Psoas muscle (tissue), 8 donors: ENCODE results near the gene SPINT2. TPM values are rescaled to one million over a fixed set of nuclear protein-coding genes. Genes with fewer than 3 reads are reported as not detected.

Experiments used
- ATAC-seq, 4 donors: fragments of 200-7000 bp; cut with Tn5 transposase; one replicate each; pipeline ENCODE4 v1.9.1; 2020; ENCODE audit warnings: moderate library complexity in 3 of 4, mild to moderate bottlenecking in 2 of 4
- DNase-seq, 2 donors: peaks; one replicate each; pipeline ENCODE4 v3.0.0-alpha.2; 2020
- H3K27ac ChIP-seq: fragments of 200-600 bp; one replicate; pipeline ENCODE4 v1.8.0; 2022
- H3K27me3 ChIP-seq, 3 donors: fragments of 200-600 bp in 1 of 3; one replicate each; pipeline versions ENCODE4 v1.6.1 to v1.8.0; 2013 to 2022; ENCODE audit warnings: low read length in 2 of 3, mild to moderate bottlenecking in 2 of 3, moderate library complexity in 1 of 3; ENCODE audit not compliant: insufficient read depth in 3 of 3
- H3K36me3 ChIP-seq, 2 donors: fragments of 200-600 bp in 1 of 2; one replicate each; pipeline versions ENCODE4 v1.6.1 to v1.8.0; 2013 to 2022; ENCODE audit warnings: low read depth in 1 of 2, mild to moderate bottlenecking in 1 of 2, moderate library complexity in 1 of 2; ENCODE audit not compliant: insufficient read depth in 1 of 2
- H3K4me1 ChIP-seq: fragments of 200-600 bp; one replicate; pipeline ENCODE4 v1.8.0; 2022
- H3K4me3 ChIP-seq: fragments of 200-600 bp; one replicate; pipeline ENCODE4 v1.8.0; 2022; ENCODE audit warnings: mild to moderate bottlenecking
- H3K9me3 ChIP-seq: fragments of 200-600 bp; one replicate; pipeline ENCODE4 v1.8.0; 2022
- CTCF ChIP-seq: fragments of 200-600 bp; IDR thresholded peaks from one replicate; pipeline ENCODE4 v1.8.0; 2022; ENCODE audit warnings: antibody characterized with exemption
- WGBS, 3 donors: extraction: QIAGEN DNeasy Blood & Tissue Kit; methylation state at CpG; one replicate each; pipeline versions ENCODE4 v1.1.6 to v1.1.7; 2013; 5-methylcytosine and 5-hydroxymethylcytosine counted together
- intact Hi-C, 2 donors: fragments of 100-400 bp; cut with DNase I; formaldehyde crosslinking; loops; one replicate each; pipeline versions ENCODE4 v1.11.0 to v1.14.2; 2022
- polyA plus RNA-seq, 3 donors: library from polyadenylated mRNA; stranded (reverse); fragments of 200-250 nt; gene quantifications; one replicate each; pipeline ENCODE4 v1.2.3, GENCODE V29; 2013
- total RNA-seq, 4 donors: library from RNA; stranded (reverse); fragmentation: NEBNext Ultra II Directional in 2 of 4; extraction: Animal tissue kit (Norgen Biotek cat#: 25700) in 2 of 4; gene quantifications; one replicate each; pipeline versions ENCODE4 v1.2.1 to v1.2.4, GENCODE V29; 2021 to 2023
- donor health status: healthy with polysubstance abuse.
- donor health status: DM: no; HTN: no; CAD: no; lungs with moderate emphysema.
- donor health status: Bipolar disorder and iron deficiency.
- donor health status: healthy.
- donor health status: DM: yes; HTN: yes; CAD: no.
- donor health status: DM: no; HTN: no; CAD: no.
- donor health status: DM: no; HTN: no; CAD: no.
- donor health status: DM: yes; HTN: yes; CAD: no.

The SPINT2 gene
- total and polyA plus RNA-seq, 7 donors = 0.49 to 2.2 (median 0.97) TPM

DNA sequence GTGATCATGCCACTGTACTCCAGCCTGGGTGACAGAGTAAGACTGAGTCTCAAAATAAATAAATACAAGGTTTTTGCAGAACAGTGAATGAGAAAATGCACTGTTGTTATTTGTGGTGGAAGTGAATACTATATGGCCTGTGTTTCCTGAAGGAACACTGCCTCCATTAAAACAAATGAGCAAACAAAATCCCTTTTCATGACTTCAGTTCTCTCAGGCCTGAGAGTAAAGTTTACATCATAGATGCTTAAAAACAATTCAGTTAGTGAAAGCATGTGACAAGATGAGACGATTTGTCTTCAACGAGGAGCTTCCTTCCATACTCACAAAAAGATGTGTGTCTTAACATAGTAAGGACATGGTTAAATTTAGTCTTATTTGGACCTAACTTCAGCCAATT lies 14.4 kb downstream of the SPINT2 start:
- 55 to 73% (median 73%) methylated on average over 2 of the region's 2 CpGs for WGBS, 3 donors
- TF ChIP-seq CTCF = no peak
- no peaks in the 10 kb centered on the region for H3K27me3 ChIP-seq
- DNase-seq = no peak
- no peaks in the 10 kb centered on the region for H3K36me3 ChIP-seq
- H3K4me1 ChIP-seq = no peaks in the 10 kb centered on the region
- H3K9me3 ChIP-seq = no peaks in the 10 kb centered on the region
- H3K27ac ChIP-seq = peak overlapping the region; percentile 66
- H3K4me3 ChIP-seq = no peak overlapping the region
- intact Hi-C loops = no loop called here
- no peak for ATAC-seq

DNA sequence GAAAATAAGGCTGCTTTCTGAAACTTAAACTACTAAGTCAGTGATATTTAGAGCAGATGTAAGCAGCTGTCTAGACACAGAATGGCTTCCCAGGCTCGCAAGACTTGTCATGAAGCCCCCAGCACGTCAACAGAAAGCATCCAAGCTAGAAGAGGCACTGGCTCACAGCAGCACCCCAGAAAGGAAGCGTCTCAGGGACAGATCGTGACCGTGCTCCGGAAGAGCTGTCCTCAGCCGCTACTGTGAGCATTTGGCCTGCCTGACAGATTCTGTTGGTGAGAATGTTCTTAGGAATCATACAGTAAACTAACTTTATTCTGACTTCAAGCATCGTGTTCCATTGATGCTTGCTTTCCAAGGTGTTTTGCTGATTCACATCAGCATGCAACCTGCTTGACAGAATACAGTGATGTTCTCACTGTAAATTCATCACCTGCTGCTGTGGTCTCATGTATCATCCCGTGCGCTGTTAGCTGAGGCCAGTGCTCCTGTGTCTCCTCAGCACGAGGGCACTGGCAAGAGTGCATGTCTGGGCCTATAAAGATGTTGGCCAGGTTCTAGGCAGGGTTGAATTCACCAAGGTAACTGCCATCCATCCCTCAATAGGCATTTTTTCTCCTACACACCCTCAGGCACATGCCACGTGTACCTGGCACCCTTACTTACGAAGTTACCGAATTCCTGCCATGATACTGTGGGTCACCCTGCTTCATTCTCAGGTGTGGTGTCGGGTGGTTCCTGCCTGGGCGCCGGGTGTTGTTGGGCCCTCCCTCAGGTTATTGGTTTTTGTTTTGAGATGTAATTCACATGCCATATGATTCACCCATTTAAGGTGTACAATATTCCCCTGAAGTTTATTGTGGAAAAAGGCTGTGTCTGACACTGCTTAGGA lies 15.9 kb downstream of the SPINT2 start:
- TF ChIP-seq CTCF = no peak
- WGBS, 3 donors = 70 to 72% (median 72%) methylated on average over 17 of the region's 17 CpGs
- ATAC-seq (no peak), DNase-seq (no peak)
- Histone ChIP-seq H3K27me3 (no peaks in the 10 kb centered on the region), H3K36me3 (no peaks in the 10 kb centered on the region), H3K4me3 (no peak overlapping the region), H3K27ac (no peak overlapping the region), H3K4me1 (no peaks in the 10 kb centered on the region), H3K9me3 (no peaks in the 10 kb centered on the region)
- intact Hi-C loops = no loop called here

GRCh38 chr19:38281811-38282566 lies 17.6 kb downstream of the SPINT2 start:
- TF ChIP-seq CTCF = no peak
- no peaks in the 10 kb centered on the region for H3K36me3 ChIP-seq
- no peaks in the 10 kb centered on the region for H3K27me3 ChIP-seq
- no peak overlapping the region for H3K4me3 ChIP-seq
- no peak for ATAC-seq
- no peaks in the 10 kb centered on the region for H3K4me1 ChIP-seq
- H3K9me3 ChIP-seq = no peaks in the 10 kb centered on the region
- intact Hi-C loops = no loop called here
- 75 to 78% (median 77%) methylated on average over 7 of the region's 7 CpGs for WGBS, 3 donors
- no peak for DNase-seq
- H3K27ac ChIP-seq = no peak overlapping the region

DNA sequence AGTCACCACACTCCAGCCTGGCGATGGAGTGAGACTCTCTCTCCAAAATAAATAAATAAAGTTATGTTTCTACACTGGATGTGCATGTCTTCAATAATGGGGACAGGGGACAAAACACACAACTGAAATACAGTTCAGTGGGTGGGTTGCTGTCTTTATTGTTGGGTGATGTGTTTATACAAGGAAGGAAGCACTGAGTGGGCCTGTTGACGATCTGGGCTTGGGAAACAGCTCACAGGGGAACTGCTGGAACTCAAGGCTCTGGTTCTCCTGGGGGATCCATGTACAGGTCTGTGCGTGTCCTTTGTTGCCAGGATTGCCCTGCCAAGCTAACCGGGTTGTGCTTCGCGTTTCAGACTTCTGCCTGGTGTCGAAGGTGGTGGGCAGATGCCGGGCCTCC lies 18.9 kb downstream of the SPINT2 start:
- H3K4me1 ChIP-seq = no peaks in the 10 kb centered on the region
- no peaks in the 10 kb centered on the region for H3K36me3 ChIP-seq
- H3K9me3 ChIP-seq = no peaks in the 10 kb centered on the region
- TF ChIP-seq CTCF = no peak
- no peak for DNase-seq
- H3K4me3 ChIP-seq = no peak overlapping the region
- H3K27ac ChIP-seq = no peak overlapping the region
- no peaks in the 10 kb centered on the region for H3K27me3 ChIP-seq
- intact Hi-C loops = no loop called here
- 90% methylated on average over 8 of the region's 8 CpGs for WGBS, 3 donors
- ATAC-seq = no peak
